KG1 (cell line): ENCODE measurements around the gene BEND6.

Experiments
- DNase-seq: peaks from one replicate; lab custom pipeline; 2025; lab: John Stamatoyannopoulos, UW

BEND6 gene, protein sequence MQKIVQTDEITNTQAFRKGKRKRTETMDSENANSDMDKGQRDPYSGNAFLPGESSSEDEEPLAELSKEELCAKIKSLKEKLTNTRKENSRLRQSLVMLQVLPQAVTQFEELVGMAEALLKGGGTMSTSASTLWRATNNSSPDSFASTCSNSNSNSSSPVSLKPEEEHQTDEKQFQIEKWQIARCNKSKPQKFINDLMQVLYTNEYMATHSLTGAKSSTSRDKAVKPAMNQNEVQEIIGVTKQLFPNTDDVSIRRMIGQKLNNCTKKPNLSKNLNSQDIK

DNA sequence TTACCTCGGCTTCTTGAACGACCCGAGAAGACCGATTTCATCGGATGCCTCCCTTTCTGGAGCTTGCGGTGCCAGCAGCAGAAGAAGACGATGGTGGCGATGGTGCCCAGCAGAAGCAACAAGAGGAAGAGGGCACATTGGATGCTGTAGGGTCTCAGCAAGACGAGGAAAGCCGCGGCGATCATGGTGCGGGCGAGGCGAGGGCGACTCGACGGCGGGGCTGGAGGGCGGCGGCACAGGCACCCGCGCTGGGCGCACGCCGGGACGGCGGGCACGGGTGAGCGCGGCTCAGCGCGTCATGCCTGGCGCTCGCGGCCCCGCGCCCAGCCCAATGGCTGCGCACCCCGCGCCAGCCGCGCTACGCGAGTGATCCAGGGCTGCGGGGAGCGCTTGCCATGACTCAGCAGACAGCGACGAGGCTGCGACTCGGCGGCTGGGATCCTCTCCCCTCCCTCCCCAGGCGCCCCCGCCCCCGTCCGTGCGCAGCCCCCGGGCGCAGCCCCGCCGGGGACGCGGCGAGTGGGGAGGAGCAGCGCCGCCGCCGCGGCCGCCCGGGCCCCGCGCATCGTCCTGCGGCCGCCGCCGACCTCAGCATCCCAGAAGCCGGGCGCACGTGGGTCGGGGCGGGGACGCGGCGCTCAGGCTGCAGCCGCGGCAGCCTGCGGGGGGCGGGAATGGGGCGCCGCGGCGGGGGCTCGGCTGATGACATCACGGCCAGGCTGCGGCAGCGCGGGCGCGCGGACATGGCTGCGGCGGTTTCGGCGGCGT is at the start of gene BEND6:
BEND6 (plus strand) TSS at position 705 of the 768 bp plus-strand sequence. CDS start 26,704 bp downstream, outside the sequence.
- no peak for DNase-seq

DNA sequence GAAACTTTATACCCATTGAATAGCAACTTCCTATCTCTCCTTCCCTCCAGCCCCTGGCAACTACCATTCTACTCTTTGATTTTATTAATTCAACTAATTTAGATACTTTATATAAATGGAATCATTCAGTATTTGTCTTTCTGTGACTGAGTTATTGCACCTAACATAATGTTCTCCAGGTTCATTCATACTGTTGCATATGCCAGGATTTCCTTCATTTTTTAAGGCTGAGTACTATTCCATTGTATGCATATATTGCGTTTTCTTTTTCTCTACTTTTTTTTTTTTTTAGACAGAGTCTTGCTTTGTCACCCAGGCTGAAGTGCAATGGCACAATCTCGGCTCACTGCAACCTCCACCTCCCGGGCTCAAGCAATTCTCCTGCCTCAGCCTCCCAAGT is 49.5 kb upstream of the BEND6 start:
- DNase-seq: no peak

DNA sequence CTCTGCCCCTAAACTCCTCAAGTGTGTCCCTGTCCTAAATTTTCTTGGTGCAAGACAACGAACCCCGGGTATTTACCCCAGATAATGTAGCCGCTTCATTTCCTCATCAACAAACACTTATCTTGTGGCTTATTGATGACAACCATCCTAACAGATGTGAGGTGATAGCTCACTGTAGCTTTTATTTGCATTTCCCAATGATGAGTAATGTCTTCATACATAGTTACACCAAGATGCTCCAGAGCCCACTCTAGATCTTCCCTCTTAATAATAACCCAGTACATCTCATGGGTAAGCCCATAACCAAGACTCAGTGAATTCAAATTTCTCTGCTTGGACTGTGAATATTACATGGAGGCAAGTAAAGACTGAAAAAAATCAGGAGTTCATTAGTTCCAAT is 48.2 kb upstream of the BEND6 start:
- DNase-seq: no peak

DNA sequence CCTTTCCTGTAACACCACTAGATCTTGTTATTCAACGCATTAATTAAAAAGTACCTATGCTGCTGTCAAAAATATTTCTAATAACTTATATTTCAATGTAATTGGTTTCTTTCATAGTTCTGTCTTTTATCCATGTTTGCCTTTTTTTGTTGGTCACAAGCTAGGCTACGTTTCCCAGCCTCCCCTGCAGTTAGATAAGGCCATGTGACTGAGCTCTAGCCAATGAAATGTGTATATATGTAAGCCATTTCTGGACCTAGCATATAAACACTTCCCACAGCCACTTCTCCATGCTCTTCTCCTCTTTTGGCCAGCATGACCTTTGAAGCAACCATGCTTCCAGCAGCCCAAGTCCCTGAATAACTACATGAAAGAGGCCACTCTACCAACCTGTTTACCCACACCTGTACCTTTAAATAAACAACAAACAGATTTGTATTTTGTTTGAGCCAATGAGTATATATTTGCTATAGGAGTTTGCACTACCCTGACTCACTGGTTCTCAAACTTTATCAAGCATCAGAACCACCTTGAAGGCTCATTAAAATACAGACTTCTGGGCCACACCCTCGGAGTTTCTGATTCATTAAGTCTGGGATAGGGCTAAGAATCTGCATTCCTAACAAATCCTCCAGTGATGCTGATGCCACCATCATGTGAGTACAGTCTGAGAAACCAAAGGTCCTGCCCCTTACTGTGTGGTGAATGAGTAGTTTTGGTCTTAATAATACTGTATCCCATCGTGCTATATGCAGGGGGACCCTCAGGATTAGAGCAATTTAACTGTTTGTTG is 45.6 kb upstream of the BEND6 start:
- DNase-seq: no peak

DNA sequence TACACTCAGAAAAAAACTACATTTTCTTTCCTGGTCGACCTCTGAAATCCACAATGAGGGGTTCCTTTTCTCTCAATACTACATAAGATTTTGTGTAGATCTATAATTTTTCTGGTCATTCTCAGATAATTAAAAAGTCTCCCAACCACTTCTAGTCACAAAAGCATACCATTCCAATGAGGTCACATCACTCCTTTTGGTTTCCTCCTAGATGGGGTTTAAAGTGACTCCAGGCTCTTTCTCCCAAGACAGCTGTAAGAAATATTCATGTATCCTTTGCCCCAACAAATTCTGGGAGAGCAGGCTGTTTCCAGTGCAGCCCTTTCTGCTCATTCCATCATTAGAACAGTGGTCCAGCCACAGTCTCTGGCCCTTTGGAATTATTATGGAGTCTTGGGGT is 43.1 kb upstream of the BEND6 start:
- DNase-seq: no peak

DNA sequence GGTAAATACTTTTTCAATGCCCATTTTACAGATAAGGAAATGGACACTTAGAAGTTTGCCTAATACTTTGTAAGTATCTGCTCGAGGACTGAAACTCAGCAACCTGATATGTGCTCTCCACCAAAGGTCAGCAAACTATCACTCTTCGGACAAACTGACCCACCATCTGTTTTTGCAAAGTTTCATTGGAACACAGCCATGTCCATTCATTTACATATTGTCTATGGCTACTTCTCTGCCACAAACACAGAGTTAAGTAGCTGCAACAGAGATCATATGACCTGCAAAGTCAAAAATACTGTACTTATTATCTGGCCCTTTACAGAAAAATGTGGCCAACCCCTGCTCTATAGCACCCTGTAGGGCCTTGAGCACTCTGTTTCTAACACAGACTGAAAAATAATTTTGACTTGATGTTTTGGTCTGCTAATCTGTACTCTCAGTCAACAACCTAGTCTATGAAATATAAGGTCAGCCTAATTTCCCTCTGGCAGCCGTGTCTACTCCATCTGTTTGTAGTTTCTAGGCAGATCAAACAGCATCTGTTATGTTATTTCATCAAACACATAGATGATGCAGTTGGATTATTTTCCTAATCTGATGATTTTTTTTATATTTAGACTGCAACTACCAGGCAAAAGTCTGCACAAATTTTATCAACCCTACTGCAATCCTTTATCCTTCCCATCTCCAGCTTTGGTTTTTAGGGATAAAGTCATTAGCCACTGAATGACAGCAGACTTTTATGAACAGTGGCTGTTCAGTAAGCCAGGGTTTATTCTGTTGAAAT is 41.4 kb upstream of the BEND6 start:
- DNase-seq: no peak

DNA sequence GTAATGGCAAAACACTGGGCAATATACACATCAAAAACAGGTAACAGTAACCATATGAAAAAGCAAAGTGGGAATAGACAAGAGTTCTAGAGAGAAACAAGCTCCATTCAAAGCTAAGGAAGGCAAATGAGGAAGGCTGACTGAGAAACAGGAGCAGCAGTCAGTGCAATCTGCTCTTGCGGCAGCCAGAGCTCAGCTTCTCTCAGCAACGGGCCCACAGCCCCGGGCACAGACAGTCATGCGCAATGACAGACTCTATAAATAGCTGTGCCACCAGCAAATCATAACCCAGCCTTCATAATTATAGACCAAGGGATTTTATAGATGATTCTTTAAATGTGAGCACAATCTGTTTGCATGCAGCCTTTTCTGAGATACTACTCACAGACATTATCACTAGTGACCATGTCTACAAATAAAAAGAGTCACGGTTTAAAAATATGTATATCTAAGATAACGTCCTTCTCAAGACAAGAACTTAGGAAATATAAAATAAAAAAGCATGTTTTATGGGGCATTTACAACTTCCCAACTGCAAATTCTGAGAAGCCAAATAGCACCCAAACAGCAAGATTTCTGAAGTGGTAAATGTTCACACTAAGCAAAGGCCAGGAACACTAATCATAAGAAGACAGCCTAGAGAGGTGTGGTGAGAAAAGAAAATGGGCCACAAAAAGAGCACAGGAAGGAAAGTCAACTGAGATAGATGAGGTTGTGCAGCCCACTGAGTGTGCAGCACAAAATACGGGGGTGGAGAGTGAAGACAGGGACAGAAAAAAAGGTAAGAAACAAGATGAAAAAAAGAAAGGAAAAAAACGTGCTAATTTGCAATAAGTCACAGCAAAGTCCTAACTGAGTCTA is 39.9 kb upstream of the BEND6 start:
- DNase-seq: peak; percentile 26

DNA sequence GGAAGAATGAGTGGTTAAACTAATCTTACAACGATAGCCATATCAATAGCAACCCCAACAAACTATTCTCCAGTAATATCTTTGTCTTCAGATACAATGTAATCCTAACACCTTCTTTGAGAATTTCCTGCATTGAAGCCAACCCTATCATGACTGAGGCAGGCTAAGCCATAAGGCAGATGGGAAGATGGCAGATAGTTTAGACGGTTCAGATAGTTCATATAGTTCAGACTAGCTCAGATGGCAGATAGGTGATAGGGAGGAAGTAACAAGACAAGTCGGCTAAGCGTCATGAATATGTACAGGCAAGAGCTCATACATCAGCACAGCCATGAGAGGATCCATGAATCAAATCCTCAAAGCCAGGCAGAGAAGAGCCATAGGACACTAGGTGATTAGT is 39.1 kb upstream of the BEND6 start:
- no peak for DNase-seq

DNA sequence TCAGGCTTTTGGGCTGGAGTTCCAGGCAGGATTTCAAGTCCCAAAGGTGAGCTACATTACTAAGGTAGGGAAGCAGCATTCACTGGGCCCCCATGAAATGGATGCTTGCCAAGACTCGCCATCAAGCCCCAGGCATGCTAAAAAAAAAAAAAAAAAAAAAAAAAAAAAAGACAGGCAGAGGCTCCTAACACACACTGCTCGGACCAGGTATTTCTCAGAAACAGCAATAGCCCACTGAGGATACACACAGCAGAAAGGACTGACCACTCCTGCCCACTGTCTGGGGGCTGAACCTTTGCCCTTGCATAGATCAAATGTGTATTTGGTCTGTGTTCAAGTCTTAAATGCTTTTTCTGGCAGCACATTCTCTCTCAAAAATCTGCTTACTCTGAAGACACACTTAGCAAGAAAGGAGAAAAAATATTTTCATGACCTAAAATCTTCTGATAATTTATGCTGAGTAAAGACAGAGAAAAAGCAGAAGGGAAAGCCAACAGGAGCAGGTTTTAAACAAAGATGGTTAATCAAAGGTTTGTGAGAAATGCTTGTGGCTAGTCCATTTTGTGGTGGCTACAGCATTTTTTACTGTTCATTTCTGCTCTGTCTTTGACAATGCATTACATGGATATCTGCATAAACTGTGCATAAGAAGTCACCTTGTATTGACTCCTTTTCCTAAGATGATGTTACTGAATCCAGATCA is 37.9 kb upstream of the BEND6 start:
- no peak for DNase-seq

DNA sequence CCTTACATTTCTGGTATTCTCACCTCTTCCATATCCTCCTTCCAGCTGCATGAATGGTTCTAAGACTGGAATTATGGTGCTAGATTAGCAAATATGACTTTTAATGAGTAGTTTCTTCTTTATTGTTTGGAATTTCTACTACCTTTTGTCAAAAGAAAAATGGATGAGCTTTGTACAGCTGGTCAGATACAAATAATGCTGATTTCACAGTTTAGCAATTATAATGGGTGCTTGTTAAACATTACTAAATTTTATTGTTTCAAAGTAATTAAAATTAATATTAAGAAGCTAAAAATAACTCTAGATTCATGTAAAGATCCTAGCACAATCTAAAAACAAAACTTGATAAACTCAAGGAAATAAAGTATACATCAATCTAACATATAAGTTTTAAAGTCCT is 32.3 kb upstream of the BEND6 start:
- no peak for DNase-seq

DNA sequence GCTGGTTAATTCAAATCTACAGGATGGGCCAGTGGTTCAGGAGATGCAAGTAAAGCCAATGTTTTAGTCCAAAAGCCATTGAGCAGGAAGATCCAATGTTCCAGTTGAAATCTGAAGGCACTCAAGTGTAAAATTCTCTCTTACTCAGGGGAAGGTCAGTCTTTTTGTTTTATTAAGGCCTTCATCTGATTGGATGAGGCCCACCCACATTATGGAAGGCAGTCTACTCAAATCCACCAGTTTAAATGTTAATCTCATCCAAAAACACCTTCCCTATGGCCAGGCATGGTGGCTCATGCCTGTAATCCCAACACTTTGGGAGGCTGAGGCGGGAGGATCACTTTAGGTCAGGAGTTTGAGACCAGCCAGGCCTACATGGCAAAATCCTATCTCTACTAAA is 31.3 kb upstream of the BEND6 start:
- no peak for DNase-seq

DNA sequence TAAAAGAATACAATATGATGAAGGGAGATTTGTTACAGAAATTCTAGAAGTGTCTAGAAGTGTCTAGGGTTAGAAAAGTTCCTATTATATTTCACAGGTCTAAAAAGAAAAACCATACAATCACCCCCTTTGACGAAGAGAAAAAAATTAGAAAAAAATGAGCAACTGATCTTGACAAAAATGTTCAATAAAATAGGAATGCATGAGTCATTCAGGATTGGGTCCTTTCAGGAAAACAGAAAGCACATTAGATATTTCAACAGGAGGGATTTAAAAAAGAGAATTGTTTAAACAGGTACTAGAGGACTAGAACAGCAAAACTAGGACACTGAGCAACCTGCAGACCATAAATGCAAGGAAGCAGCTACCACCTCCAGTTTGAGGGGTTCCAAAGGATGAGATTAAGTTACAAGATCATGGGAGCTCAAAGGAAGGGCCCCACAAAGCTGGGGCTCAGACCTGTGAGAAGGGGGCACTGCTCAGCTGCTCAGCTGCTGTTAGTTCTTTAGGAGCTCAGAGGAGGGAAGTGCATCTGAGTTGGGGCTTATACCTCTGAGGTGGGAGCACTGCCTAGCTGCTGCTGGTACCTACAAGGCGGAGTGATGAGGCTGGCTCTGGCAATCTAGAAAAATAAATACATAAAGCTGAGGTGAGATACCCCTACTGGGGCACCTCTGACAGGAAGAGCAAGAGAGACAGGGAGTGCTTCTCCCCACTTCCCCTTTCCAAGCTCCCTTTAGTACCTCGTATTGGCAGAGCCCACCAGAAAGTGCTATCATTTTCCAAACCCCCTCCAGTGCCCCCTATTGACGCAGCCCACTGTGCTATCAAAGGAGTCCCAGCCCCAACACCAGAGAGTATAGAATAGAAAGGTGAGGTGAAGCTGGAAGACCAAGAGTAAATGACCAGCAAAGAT is 27.1 kb upstream of the BEND6 start:
- no peak for DNase-seq

DNA sequence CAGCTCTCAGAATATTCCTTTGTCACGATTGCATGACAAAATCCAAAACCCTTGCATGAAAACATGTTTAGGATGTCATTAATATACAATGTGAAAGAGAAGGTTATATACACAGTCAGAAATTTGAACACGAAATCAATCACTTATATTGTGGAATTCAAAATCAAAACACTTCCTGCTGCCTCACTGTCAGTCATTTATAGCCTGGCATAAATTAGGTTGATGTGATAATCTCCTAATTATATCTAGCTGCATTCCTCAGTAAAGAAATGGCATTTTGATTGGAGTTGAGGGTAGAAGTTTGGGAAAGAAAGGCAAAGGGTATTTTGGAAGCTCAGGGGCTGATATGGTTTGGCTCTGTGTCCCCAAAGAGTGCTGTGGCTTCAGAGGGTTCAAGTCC is 24.1 kb upstream of the BEND6 start:
- no peak for DNase-seq

DNA sequence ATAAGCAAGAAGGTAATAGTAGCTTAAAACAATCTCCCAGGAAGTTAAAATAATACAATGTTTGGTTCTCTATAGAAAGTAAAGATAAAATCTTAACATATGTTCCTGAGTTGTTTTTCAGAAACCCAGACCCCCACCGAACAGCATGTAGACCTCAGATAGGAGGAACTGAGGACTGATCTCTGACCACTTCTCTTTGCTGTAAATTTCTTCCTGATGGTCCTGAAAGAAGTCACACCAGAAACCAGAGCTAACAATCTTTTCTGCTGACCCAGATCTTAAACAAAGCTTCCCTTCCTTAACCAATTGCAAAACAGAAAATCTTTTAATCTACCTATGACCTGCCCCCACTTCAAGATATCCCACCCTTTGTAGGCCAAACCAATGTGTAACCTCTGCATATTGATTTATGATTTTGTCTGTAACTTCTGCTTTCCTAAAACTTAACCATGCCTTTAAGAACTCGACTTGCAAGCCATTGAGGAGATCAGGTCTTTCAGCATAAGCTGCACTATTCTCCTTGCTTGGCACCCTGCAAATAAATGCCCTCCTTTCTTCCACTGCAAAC is 21.9 kb upstream of the BEND6 start:
- DNase-seq: peak; percentile 46

DNA sequence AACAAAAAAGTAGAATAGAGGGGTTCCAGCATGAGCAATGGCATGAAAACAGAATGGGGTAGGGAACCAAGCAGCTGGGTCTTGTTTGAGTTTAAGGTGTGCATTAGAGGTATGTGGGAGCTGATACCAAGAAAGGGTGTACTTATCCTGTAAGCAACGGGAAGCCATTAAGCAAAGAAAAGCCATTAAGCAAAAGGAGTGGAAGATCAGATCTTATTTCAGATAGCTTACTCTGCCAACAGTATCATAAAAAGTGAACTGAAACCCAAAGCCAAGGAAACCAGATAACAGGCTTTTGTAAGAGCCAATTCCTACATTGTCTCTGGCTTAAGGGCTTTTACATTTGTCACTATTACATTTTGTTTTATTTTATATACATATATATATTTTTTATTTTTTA is 21.3 kb upstream of the BEND6 start:
- peak; percentile 19 for DNase-seq

DNA sequence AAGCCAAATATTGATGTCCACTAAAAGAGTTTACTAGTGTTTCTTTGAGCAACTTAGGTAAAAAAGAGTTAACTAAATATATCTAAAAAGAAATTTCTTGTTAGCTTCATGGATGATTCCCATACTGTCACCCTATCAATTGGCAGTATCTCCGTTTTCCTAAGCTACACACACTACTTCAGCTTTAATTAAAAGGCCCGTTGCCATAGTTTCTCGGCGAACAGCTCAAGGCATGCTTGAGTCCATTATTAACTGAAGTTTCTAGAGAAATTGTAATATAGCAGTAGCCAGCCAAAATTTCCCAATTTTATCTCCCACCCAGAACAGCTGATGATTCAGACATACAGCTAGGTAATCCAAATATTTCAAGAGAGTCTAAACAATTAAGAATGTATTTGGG is 20.0 kb upstream of the BEND6 start:
- DNase-seq: no peak

DNA sequence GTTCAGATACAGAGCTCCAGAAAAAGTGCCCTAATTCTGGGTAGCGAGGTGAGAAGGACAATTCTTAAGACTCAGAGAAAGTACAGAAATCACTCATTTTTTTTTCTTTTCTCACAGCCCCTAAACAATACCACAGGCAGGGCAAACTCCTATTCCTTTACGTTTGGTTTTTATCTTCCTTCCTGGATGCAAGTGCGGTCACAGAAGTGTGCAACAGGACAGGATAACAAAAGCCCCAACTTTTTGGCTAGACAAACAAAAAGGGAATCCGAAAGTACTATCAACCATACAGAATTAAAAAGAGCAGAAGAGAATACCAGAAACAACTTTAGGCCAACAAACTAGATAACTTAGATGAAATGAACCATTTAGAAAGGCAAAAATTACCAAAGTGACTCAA is 18.4 kb upstream of the BEND6 start:
- peak; percentile 41 for DNase-seq

DNA sequence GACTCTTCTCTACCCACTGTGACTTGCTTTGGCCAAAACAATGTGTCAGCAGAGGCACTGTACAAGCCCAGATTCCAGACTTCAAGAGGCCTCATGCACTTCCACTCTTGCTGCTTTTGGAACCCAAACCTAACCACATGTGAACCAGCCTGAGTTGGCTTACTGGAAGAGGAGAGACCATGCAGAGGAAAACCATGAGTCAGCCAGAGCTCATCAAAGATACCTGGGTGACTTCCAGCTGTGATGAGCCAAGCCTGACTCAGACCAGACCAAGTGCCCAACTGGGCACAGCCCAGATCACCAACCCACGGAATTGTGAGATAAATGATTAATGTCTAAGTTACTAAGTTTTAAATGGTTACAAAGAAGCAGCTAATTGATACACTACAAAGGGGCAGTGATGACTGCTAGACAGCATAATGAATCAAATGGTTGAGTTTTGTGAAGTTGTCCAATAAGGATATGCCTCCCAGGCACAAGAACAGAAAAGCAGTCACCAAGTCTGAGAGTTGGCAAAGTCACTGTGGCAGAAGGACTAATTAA is 16.2 kb upstream of the BEND6 start:
- no peak for DNase-seq

DNA sequence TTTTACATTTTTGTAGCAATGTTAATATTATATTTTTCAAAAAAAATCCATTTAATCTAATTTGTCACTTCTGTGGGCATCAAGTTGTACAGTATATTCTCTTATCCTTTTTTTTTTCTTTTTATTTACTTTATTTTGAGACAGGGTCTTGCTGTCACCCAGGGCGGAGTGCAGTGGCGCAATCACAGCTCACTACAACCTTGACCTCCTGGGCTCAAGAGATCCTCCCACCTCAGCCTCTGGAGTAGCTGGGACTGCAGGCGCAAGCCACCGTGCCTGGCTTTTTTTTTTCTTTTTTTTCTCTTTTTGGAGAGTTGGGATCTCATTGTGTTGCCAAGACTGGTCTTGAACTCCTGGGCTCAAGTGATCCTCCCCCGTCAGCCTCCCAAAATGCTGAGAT is 14.4 kb upstream of the BEND6 start:
- no peak for DNase-seq
